GM19463 (cell line): ENCODE data around the gene WBP4.
A peak's percentile ranks its signal among the peaks of the same experiment; 100 is the strongest.
"Not testable (repeated sequence)": the region's sequence is repeated elsewhere in the genome, so short reads cannot be mapped to it uniquely, and the experiment has no call there.

Experiments
- ATAC-seq: cut with Tn5 transposase; IDR thresholded peaks from one replicate; pipeline ENCODE4 v1.9.1; 2021; ENCODE audit warnings: mild to moderate bottlenecking, moderate library complexity; ENCODE audit not compliant: unreplicated experiment

The WBP4 gene, protein sequence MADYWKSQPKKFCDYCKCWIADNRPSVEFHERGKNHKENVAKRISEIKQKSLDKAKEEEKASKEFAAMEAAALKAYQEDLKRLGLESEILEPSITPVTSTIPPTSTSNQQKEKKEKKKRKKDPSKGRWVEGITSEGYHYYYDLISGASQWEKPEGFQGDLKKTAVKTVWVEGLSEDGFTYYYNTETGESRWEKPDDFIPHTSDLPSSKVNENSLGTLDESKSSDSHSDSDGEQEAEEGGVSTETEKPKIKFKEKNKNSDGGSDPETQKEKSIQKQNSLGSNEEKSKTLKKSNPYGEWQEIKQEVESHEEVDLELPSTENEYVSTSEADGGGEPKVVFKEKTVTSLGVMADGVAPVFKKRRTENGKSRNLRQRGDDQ

DNA sequence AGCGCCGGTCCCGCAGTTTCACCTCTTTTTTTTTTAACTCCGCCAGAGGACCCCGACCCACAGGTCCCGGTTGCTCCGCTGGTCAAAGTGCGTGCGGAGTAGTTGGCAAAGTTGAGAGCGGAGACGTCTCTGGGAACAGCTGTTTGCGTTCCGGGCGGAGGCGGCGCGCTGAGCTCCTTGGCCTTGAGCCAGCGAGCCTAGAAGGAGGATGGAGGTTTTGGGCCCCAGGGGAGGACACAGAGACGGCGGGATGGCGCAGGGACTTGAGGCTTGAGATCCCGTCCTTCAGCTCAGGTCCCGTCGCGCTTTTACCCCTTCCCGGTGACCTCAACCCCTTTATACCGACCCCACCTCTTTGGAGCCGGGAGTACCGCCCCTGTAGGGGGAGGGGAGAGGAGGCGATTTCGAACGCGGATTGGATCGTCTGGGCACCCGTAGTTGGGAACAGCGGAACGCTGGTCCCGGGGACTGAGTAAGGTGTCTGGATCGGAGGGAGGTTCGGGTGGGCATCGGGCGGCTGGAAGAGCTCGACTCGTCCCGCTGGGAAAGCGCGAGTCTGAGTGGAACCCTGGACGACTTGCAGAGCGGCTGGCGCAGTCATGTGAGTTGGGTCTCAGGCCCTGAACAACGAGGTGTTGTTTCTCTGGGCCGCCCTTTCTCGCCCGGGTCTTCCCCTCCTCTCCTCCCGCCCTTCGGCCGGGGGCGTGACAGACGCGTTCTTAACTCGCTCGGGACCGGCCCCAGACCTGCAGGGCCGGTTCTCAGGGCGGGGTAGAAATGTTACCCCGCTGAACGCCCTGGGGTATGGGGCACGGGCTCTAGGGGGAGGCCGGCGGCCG is at the start of gene WBP4:
Gene WBP4 (plus strand): TSS at position 435 of the 839 bp plus-strand sequence. CDS start 165 bp downstream, at position 600.
- ATAC-seq: peak; percentile 66

DNA sequence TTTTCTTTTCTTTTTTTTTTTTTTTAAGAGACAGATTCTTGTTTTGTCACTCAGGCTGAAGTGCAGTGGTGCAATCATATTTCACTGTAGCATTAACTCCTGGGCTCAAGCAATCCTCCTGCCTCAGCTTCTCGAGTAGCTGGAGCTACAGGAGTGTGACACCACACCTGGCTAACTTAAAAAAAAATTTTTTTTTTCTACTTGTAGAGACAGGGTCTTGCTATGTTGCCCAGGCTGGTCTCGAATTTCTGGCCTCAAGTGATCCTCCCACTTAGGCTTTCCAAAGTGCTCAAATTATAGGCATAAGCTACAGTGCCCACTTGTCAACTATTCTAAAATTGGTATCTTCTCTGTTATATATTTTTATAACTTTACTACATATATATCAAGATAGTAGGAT is 48.8 kb upstream of the WBP4 start:
- ATAC-seq: no peak

DNA sequence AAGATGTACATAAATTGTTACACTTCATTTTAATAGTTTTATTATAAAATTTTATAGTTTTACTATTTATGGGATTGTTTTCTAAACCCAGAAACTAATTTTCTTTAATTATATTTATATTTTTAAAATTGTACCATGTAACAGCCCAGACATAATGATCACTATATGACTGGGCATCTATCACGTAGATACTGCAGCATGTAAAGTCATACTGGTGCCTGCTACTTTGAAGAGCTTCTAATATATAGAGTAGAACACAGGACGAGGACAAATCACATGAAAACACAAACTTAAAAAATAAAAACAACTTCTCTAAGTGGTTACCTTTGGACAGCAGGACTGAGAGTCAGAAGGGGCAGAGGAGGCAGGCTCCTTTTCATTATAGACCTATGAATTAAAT is 47.5 kb upstream of the WBP4 start:
- no peak for ATAC-seq

DNA sequence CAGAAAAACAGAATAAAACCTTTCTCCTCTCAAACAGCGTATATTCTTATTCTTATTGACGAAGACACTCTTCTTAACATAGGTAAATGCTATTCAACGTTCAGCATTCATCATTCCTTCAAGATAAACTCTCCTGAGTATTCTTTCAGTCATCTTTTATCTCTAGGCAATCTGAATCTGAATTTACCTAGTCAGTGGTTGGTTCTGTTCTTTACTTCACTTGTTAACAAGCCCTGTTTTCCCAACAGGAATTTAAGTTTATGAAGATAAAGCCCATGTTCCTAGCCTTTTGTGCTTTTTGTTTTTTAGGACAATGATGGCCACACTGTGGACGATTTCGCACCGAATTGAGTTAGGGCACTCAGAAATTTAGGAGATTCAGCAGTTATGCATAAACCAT is 45.4 kb upstream of the WBP4 start:
- ATAC-seq: no peak

DNA sequence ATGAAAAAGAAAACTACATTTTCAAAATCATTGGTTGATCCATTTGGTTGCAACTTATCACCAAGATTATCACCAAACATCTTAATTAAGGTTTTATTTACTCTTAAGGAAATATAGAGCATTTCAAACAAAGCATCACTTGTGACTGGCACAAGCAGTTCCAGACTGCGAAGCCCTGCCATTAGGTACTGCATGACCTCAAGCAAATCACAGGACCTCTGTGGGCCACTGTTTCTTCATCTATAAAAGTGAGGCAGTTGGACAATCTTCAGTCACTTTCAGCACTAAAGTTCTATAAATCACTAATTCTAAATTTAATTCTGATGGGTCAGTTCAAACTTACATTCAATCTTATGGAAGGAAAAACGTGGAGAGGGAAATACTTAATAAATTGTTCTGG is 44.1 kb upstream of the WBP4 start:
- ATAC-seq: no peak

DNA sequence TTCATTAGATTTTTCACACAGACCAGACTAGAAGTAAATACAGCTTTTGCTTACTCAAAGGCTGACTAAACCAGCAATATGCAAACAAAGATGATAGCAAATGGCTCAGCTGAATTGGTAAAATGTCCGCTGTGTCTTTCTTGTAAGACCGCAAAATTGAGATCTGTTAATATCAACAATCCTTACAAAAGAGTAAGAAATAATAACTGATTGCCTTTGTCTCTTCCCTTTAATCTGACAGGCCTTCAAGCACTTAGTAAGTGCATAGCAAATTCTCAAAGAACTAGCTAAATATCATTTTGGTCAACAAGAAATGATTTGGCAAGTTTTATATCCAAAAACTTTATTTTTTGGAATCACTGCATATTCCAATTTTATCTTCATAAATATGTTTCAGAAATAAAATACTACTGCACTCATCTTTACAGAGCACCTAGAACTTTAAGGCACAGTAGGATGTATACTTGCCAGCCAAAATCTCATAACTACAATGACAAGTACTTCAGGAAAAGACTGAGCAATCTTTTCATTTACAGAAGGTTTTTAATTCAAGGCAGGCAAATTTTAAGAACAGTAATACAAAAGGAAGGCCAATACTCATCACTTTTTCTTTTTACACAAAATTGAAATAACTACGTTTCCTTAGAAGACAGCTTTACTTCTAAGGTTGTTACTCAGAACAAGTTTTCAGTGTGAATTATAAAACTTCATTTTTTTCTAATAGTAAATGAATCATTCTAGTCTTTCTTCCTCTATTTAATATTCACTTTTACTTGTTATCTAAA is 43.3 kb upstream of the WBP4 start:
- ATAC-seq: no peak

DNA sequence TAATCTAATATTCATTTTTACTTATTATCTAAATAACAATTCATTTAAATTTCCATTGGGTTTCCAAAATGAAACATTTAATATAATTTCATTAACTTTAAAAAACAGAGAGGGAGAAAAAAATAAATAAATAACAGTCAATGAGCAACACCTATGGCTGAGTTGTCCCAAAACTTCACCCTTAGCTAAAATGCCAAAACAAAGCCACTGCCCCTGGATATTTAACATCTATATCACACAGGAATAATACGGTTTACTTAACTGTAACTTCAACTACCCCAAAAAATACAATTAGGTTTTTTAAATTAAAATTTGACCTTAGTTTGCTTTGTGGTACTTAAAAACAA is 42.7 kb upstream of the WBP4 start:
- no peak for ATAC-seq

DNA sequence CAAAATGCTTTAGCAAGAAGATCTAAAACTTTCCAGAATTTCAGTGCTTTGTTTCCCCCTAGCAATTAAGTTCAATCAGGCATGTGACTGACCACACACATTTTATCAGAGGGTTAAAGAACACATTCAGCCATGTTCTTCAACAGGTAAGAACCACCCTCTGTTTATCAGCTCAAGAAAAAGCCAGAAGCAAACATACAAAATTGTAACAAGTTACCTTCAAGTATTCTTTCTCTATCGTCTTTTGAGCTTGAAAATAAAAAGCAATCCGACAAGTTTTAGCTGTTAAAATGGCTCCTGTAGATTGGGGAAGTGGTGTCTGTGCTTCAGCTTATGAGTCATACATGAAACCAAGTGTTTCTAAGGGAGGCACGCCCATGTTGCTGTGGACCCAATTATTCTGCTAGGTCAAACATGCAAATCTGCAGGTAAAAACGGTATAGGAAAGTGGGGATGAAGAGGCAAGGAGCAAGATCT is 42.3 kb upstream of the WBP4 start, which contains the start of gene ELF1:
Gene ELF1 (minus strand): TSS at position 306 of the 477 bp plus-strand sequence. CDS start 37,262 bp downstream, outside the sequence.
- peak; percentile 92 for ATAC-seq

DNA sequence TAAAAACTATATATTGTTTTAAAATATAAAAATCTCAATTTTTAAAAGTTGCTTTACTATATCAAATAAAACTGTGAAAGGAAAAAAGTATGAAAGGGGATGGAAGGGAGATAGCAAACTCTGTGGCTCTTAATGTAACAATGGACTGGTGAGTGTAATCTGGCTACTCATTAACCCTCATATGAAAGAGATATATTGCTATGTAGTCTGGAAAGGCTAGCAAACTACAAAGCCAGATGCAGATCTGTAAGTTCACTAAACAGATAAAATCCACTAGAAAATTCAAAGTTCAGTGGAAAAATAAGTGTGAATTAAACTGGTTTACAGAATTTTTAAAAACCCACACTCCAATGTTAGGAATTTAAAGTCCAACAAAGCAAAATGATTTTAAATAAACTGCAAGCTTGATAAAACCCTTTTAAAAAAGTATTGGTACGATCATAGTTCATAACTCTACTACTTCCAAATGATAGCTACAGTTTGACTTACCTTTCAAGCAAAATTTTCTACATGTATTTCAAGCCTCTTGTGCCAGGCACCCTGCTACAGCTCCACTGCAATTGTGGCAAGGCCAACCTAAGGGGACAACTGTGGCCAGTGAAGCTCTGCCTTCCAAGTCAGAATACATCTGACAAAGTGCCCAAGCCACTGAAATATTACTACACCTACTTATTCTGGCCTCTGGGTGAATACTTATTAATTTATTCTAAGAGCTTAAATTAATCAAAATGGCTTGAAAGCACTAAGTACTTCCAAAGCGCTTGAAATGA is 41.5 kb upstream of the WBP4 start:
- ATAC-seq: no peak

DNA sequence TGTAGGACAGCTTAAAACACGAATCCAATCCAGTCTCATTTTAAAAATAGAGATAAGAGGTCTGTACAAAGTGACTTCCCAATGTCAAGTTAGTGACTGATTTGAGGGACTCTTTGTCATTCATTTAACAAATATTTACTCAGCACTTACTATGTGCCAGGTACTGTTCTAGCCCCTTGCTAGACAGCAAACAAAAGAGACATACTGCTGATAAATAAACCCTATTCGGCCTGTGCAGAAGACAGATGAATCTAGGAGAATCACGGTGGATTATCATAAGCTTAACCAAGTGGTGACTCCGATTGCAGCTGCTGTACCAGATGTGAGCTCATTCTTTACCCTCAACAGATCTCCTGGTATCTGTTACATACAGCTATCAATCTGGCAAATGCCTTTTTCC is 35.8 kb upstream of the WBP4 start:
- ATAC-seq: no peak

DNA sequence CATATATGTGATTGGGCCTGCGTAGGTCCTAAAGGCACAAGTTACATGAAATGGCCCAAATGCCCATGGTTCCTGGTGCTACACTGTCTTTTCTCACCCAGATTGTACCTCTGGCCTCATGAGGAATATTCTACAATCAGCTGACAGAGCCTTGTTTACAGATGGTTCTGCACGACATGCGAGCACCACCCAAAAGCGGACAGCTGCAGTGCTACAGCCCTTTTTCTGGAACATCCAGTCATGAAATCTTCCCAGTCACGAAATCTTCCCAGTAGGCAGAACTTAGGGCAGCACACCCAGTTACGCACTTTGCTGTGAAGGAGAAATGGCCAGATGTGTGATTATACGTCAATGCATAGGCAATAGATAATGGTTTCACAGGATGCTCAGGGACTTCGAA is 34.5 kb upstream of the WBP4 start:
- ATAC-seq: no peak

DNA sequence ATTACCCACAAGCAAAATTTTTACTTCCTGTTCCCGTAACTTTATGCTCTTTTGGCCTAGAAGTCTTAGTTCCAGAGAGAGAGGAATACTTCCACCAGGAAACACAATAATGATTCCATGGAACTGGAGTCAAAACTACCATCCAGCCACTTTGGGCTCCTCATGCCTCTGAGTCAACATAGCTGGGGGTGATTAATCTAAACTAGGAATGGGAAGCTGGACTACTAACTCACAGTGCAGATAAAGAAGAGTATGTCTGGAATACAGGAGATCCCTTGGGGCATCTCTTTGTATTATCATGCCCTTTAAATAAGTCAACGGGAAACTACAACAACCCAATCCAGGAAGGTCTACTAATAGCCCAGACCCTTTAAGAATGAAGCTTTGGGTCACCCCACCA is 33.3 kb upstream of the WBP4 start:
- no peak for ATAC-seq

DNA sequence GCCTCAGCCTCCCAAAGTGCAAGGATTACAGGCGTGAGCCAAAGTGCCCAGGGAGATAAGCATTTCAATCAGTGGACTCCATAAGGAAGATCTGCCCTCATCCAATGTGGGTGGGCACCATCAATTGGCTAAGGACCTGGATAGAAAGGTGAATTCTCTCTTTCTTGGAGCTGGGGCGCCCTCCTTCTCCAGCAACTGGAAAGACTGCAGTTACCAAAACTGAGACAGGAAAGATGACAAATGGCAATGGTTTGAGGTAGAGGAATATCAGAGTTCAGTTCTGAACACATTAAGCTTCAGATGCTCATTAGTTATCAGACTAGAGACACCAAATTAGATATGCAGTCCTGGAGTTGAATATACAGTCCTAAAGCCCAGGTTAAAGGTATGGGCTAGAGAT is 31.7 kb upstream of the WBP4 start:
- no peak for ATAC-seq

DNA sequence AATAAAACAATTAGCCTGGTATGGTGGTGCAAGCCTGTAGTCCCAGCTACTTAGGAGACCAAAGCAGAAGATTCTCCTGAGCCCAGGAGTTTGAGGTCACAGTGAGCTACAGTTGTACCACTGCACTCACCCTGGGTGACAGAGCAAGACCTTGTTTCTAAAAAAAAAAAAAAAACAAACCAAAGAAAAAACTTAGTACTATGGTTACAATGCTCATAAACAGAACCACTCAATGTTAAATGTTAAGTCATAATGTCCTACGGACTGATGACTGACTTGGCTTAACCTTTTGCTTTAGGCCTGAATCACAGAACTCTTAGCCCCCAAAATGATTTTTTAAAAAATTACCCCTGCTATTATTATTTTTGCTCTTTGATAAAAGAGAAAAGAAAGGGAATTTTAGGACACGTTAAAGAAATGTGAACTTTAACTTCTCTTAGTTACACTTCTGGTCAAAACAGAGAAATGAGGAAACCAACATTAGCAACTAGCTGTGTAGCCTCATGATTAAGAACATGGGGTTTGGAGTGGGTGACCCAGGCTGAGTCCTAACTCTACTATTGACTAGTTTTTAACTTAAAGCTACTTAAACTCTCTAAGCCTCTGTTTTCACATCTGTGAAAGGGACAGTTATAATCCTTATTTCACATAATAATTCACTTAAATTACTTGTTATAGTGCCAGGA is 28.5 kb upstream of the WBP4 start:
- ATAC-seq: no peak

DNA sequence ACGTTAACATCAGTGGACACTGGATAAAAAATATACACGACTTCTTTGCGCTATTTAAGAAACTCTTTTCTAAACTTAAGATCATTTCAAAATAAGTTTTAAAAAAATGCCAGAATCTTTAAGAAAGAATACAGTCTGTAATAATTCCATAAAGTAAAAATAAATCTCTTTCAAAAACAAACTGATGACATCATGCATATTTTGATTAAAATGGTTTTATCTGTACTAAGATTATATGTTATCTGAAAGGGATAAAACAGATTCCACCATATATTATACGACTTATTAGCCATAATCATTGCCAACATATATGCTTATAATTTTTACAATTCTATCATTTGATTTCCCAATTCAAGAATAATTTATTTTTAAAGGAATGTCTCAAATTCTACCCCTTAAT is 26.9 kb upstream of the WBP4 start:
- ATAC-seq: no peak

DNA sequence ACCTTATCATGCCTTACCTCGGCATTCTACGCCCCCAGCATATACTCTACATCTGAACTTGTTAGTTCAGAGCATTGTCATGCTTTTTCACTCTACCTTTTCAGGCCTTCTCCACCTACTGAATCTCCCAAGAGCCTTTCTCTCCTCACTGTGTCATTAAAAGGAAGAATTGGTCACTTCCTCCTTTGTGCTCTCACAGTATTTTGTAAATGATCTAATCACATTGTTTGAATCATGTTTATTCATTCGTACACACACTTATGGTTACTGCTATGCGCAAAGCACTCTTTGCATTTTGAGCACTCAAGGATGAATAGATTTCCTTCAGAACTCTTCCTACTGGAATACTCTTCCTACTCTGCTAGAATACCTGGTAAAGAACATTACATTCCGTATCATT is 26.4 kb upstream of the WBP4 start:
- ATAC-seq: no peak

DNA sequence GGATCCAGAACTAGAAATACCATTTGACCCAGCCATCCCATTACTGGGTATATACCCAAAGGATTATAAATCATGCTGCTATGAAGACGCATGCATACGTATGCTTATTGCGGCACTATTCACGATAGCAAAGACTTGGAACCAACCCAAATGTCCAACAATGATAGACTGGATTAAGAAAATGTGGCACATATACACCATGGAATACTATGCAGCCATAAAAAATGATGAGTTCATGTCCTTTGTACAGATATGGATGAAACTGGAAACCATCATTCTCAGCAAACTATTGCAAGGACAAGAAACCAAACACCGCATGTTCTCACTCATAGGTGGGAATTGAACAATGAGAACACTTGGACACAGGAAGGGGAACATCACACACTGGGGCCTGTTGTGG is 24.8 kb upstream of the WBP4 start:
- ATAC-seq: not testable (repeated sequence)

DNA sequence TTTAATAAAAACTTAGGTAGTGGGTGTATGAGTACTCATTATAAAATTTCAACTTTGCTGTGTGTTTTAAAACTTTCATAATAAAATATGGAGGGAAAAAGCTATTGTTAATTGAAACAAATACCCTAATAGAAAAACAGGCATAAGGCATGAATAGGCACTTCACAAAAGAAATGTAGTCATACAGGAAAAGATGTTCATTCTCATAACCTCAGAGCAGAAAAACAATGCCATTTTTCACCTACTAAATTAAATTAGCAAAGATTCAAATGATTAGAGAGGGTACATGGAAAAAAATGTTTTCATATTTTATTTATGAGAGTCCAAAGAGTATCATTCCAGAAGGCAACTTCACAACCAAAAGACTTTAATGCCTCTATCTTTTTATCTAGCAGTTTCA is 21.6 kb upstream of the WBP4 start:
- ATAC-seq: no peak

DNA sequence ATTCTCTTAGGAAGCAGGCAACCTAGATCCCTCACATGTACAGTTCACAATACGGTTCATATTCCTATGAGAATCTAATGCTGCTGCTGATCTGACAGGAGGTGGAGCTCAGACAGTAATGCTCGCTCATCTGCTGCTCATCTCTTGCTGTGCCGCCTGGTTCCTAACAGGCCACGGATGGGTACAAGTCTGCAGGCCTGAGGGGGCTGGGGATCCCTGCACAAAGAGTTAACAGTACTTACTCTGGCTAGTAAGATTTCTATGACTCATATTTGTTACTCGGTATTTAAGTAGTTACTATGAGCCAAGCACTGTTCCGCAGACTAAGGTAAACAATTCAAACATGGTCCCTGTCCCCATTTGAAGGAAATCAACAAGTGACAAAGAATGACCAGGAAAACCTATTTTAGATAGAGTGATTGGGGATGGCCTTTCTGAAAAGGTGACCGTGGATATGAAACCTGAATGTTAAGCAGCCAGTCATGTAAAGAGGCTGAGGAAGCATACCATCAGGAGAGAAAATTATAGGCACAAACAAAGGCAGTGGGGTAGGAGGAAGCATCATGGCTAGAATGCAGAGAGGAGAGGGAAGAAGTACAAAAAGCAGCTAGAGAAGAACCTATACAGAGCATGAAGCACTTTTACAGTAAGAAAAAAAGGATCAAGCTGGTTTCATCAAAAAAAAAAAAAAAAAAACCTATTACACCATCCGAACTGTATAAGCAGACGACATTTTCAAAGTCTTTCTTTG is 20.6 kb upstream of the WBP4 start:
- no peak for ATAC-seq
